Right lobe of liver (tissue), 4 donors: Measurements from ENCODE around the gene CNTNAP5.

Experiments used
- CTCF ChIP-seq, 4 donors: fragments of 200-600 bp in 3 of 4; fragments of 450-650 bp in 1 of 4; IDR thresholded peaks; one replicate each; pipeline versions ENCODE4 v1.5.1 to v1.8.0; 2016 to 2022; ENCODE audit warnings: antibody characterized with exemption in 4 of 4, mild to moderate bottlenecking in 2 of 4
- POLR2A ChIP-seq: fragments of 450-650 bp; IDR thresholded peaks from one replicate; pipeline ENCODE4 v1.6.1; 2017; ENCODE audit warnings: antibody characterized with exemption, mild to moderate bottlenecking
- donor health status: DM: no; HTN: no; CAD: no.
- donor health status: DM: no; HTN: no; CAD: no.
- donor health status: DM: no; HTN: yes; CAD: no.

- TF ChIP-seq POLR2A (no peak), CTCF (IDR thresholded peaks at IDR 0.05) (no peak)
These were observed 7.7 kb downstream of the CNTNAP5 start for GRCh38 chr2:124032799-124033198.
